Midbrain (tissue), 1 donor: Measurements from ENCODE around the gene THAP7.
"Not testable (repeated sequence)": the region's sequence is repeated elsewhere in the genome, so short reads cannot be mapped to it uniquely, and the experiment has no call there.

ENCODE experiments used
- DNase-seq: peaks from one replicate; lab custom pipeline; 2025; lab: John Stamatoyannopoulos, UW

Gene THAP7

DNA sequence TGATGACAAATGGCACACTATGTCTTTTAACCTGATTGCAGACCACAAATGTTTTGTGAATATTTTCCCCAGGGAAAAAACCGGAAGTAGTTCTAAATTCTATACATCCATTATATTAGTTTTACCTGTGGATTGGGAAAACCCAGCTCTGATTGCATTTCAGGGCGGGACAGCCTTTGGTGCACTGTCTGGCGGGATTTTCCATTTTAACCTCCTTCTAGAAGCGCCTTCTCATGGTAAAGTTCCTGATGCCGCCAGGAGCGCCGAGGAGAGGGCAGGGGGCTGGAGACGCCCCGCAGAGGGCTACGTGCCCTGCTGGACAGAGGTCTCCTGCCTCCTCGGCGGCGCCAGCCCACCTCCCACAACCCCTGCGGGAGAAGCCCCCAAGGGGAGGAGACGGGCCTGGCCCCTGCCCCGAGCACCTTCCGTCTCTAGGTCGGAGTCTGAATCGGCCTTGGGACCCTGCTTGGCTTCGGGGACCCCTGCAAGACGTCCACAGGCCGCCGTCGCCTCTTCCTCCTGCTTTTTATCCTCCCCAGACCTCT, 11.8 kb upstream of the THAP7 start:
- DNase-seq = no peak

DNA sequence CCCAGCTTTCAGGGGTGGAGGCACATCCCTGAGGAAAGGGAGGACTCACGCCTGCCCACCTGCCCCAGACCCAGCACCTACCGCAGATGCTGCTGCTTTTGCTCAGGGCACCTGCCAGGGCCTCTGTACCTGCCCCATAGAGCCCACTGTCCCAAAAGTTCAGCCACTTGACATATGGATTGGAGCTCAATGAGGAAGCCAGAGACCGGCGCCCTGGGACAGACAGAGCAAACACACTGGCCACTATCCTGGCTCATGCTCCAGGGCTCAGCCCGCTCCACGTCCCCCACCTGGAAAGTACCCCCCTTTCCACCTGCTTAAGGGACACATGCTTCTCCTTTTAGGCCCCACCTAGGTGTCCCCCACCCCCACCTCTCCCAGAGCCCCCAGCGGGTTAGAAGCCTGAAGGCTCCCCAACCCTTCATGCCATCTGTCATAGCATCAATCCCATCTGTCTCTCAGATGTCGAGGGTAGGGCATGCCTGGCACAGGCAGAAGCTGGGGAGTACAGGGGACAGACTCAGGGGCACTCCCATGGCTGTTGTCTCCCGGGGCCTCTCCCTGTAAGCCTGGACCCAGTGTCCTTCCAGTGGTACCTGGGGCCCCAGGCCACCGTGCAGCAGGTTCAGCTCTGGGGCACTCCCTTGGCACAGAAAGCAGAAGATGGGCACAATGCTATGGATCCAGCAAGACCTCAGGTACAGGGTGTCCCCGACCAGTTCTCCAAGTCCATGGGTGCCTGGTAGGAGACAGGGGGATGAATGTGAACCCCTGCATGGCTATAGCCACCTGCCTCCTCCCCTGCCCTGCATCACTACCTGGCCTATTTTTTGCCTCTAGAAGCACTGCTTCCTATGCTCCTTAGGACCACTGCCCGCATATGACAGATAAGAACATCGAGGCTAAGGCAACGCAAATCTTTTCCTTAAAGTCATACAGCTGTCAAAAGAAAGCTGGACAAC, 10.8 kb upstream of the THAP7 start:
- DNase-seq = no peak

DNA sequence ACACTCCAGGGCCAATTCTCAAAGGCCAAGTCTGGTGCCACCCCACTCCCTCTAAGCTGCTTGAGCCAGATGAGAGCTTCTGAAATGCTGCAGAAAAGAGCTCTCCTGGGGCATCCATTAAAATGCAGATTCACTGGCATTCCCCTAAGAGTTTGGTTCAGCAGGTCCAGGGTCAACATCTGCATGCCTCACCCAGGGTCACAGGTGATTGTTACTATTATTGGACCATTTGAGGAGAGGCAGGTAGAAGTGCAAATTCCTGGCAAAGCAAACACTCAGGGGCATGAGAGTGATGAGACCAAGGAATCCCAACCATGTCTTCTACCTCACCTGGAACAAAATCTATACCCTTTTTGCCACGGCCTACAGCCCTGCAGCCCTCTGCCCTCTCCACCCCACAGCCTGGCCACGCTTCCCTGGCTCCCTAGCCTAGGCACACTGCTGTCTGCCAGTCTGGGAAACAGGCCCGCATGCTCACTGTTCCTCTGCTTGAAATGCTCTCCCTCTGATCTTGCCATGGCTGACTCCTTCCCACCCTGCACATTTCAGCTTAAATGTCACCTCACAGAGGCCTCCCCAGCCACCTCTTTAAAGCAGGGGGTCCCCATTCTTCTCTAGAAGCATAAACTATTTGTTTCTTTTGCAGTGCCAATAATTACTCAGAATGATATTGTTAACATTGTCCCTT, 8.7 kb upstream of the THAP7 start:
- DNase-seq = no peak

DNA sequence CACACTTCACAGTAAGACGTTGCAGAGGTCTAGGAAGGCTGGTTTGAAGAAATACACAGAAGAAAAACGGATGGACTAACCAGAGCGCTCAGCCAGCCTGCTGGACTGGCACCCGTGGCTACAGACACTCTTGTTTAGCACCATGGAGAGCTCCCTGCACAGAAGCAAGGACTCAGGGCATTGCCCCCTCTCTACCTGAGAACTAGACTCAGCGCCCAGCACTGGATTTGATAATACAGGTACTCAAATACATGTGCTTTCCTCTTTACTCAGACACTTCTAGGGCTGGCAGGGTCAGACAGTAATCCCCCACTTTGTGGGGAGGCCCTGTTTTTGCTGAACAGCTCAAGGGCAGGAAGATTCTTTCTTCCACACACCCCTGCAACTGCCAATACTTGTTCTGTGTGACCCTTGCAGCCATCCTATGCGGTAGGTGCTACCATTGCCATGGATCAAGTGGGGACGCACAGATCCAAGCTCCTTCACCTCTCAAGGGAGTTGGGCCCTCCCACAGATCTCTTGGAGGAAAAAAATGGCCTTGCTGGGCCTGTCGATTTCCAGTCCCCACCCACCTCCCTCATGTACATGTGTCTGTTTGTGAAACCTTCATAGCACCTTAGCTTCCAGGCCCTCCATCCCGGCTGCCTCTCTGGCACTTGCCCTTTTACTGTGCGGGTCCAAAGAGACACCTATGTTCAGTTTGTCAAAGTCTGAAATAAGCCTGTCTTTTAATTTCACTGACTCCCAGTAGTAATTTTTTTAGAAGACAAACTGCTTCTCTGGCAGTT, 7.9 kb upstream of the THAP7 start:
- no peak for DNase-seq

DNA sequence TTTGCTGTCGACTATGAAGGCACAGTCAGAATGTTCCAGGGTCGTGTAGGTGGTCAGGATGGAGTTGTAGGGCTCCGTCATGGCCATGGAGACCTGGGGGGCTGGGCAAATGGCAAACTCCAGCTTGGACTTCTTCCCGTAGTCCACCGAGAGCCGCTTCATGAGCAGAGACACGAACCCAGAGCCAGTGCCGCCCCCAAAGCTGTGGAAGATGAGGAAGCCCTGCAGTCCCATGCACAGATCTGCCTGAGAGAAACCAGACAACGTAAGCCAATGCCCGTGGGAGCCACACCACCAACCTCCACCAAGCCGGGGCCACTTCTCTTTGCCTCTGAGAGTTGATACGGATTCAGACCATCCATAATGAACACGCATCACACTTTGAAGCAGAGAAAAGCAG, 7.3 kb upstream of the THAP7 start:
- not testable (repeated sequence) for DNase-seq

DNA sequence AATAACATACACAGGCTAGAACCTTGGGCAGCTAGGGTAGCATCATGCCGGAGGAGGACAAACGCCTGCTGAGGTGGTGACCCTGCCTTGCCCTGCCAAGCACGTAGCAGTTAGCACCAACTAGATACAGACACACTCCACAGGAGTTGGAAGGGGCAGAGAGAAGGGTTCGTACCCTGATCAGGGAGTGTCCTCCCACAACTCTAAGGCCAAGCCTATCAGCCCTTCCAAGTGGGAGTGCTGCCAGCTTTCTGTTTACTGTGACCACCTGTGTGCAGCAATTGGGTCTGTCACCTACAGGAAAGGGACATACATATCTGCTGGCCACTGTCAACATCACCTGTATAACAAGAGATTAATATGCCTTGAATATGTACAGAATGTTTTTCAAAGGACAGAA, 1.9 kb upstream of the THAP7 start:
- DNase-seq = no peak

DNA sequence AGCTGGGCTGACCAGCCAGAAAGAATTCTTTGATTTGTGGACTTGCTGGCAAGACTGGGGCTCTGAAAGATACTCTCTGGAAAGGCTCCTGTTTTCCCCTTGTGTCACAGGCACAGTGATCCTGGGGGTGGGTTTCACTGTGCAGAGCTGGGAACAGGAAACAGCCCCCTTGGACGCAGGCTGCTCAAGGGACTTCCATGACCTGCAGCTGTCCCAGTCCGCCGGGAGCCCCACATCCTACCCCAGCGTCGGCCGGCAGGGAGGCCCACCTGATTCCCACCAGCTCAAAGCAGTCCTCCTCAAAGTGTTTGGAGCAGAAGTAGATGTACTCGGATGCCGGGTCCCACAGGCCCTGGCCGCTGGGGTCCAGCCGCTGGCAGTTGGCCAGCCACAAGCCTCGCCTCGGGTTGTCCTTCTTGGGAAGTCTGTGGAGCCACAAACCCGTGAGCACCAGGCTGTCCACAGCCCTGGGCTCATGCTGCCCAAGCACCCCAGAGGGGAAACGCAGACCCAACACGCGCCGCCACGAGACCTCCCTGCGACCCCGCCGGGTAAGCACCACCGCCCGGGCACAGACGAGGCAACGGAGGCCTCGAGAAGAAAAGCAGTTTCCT, 824 bp downstream of the THAP7 start:
- no peak for DNase-seq

DNA sequence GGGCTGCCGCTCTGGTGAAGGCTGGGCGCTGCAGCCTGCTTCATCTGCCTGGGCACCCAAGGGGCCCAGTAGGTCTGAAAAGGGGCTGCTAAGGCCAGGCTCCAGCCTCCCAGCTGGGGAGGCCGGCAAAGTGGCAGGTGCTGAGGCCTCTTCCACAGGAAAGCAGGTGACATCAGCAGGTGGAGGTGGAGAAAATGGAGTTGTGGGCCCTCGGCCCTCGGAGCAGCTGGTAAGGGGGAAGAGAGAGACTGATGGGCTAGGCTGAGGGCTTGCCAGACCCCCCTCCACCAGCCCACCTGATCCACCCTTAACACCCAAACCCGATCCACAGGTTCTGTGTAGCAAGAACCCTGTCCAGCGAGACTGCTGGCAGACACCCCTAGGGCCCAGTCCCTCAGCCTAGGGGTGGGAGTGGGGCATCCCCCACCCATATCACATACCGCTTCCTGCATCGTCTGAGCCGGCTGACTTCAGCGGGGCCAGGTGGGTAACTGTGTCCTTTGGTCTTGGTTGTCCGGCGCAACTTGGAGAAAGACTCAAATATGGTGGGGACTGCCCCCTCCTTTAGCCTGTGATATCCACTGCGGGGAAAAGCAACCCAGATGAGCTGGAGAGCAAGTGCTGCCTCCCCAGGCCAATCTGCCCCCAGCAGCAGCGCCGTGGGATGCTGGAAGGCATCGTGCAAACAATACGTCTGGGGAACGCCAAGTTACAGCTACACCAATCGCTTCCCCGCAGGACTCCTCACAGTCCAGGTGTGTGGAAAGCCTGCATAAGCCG, 1.5 kb downstream of the THAP7 start:
- no peak for DNase-seq

DNA sequence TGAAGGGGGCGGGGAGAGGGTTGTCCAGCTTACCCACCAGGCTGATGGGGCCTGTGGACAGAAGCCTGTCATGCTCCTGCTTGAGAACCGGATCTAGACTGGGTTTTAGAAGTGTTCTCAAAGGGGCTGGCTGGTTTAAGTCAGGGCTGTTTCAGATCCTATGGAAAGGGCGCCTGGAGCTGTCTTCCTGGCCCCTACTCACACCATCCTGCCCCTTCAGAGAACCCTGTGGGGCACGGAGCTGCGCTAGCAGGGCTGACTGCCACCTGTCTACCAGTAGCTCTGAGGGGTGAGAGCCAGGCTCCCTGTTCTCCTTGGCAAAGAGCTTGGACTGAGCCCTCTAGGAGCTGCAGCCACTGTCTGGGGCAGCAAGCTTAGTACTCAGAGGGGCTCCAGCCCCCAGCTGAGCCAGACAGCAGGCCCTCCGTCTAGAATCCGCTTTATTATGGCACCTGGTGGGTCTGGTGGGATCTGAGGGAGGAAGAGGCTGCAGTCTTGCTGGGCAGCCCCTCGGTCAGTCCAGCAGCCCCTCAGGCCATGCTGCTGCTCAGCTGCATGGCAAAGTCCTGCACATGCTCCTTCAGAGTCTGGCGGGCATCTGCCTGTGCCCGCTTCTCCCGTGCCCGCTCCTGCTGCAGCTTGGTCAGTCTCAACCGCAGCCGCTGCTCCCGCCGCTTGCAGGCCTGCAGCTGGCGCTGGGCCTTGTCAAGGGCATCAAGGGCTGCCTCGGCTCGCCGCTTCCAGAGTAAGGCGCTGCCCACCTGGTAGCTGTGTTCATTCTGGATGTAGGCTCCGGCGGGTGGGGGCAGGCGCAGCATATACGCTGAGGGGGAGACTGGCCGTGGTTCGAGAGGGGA, 2.3 kb downstream of the THAP7 start:
- DNase-seq = no peak

DNA sequence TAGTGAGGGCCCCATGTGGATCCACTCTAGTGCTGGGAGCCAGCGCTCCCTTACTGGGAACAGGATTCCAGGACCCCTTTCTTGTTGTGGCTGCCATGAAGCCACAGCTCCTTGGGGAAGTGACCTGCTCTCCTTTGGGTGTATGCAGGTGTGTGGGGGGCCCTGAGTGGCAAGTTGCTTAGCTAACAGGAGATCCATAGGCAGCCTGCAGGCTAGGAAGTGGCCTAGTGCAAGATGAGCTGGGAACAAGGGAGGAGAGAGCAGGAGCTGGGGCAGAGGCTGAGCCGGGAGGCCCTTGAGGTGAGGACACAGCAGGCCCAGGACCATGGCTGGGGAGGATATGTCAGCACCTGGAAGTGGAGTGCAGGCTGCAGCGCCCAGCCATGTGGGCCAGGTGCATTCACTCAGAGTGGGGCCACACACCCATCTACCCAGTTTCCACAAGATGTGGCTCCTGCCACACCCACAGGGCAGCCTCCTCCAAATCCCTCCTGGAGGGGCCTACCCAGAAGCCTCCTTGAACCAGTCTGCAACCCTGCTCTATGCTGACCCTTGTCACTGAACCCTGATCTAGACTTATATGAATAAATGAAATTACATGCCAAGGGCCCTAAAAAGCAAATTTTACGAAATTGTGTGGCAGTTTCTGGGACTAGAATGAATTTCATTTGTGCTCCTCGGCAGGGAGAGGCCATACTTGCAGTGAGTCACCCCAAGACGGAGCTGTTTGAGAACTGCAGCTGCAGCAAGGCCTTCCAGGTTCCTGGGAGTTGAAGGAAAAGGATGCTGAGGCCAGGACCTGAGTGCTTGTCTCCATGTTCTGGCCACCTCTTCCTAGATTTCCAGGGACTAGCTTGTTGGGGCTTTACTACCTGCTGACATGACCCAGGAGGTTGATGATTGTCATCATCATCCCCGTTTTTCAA, 3.2 kb downstream of the THAP7 start:
- DNase-seq = no peak

DNA sequence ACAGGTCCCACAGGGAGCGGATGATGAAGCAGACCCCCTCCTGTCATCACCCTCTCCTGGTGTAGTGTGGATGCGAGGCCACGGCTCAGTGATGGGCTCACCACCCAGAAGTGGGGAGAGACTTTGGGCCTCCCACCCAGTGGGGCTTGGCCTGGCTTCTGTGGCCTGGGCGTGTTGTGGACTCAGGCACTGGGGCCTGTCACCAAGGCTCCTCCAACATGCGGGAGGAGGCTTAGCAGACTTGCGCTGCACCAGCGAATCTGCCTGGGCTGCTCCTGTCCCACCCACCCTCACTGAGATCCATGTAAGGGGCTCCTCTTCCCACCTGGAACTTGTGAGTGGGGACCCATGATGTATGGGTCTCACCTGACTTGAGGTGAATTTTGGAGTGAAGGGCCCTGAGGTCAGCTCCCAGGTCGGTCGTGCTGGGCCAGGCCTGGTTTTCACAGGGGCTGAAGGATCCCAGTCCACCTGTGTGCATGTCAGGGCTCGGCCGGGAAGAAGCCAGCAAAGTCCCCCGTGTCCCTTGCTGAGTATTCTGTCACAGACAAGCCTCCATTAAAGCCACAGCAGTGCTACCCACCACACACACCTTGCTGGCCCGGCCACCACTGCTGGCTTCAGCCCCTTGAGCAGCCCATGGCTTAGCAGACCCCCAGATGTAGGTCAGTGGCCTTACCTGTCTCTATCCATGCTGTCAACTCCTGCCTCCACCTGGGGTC, 4.2 kb downstream of the THAP7 start:
- no peak for DNase-seq

DNA sequence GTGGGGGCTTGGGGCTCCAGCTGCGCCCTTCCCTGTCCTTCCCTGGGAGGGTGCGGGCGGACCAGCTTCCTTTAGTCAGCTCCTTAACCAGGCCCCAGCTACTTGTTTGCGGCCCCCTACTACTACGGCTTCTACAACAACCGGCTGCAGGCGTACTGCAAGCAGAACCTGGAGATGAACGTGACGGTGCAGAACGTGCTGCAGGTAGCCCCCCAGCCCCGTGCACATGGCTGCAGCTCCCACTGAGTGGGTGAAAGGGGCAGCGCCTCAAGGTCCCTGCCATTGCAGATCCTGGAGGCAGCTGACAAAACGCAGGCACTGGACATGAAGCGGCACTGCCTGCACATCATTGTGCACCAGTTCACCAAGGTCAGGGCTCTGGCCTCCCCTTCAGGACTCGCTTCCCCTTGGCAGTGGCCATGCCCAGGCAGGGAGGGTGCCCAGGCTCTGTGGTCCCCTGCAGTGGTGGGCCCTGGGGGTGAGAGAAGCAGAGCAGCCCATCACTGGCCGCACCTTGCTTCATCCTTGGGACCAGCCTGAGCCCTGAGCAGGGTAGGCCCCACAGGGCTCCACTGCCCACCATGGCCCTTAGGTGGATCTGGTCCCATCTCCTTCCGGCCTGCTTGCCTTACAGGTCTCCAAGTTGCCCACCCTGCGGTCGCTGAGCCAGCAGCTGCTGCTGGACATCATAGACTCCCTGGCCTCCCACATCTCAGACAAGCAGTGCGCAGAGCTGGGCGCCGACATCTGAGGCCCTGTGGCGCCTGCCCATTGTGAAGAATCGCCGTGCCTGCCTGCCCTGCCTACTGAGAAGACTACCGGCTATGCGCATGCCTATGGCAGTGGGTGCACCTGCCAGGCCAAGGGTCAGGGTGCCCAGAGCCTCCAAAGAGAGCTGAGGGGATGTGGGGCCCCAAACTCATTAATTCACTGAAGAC, 5.1 kb downstream of the THAP7 start:
- DNase-seq = no peak

DNA sequence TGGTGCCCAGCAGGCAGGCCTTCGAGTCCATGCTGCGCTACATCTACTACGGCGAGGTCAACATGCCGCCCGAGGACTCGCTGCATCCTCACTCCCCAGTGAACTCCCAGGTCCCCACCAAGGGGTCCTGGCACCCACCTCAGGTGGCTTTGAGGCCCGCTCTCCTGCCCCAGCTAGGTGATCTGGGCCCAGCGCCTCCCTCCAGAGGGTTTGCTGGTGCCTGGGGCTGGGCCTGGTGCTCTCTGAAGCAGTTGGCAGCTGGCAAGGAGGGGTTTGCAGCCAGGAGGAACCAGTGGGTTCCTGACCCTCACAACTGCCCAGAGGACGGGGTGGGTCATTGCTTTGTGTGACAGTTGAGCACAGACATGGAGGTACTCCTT, 5.9 kb downstream of the THAP7 start:
- no peak for DNase-seq

DNA sequence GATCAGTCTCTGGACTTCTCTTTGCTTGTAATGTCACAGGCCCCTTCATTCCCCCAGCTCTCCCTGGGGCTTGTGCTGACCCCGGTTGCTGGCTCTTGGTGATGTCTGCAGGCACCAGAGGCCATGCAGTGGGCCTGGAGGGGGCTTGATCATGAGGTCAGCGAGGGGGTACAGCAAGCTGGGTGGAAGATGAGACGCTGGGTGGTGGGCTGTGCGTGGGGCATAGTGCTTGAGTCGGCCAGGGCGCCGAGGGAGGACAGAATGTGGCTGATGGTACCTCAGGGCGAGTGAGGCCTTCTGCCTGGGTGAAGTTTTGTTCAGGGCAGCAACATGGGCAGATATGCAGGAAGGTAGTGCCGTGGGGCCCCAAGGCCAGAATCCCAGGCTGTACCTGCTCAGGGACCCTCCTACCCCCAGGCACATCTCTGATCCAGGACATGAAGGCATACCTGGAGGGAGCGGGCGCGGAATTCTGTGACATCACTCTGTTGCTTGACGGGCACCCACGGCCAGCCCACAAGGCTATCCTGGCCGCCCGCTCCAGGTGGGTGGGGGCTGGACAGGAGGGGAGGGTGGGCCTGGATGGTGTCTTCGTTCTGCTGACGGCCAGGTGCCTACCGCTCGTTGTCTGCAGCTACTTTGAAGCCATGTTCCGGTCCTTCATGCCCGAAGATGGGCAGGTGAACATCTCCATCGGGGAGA, 6.4 kb downstream of the THAP7 start:
- no peak for DNase-seq

DNA sequence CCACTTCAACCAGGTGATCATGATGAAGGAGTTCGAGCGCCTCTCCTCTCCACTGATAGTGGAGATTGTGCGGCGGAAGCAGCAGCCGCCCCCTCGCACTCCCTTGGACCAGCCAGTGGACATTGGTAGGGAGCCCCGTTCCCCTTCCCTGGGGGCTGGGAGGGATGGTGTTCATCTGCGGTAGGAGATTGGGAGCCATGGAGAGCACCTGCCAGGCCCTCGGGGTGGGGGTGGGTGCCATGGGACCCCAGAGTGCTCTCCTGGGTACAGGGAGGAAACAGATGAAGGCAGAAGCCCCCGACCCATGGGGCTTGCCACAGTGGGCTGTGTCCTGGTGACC, 7.0 kb downstream of the THAP7 start:
- no peak for DNase-seq

DNA sequence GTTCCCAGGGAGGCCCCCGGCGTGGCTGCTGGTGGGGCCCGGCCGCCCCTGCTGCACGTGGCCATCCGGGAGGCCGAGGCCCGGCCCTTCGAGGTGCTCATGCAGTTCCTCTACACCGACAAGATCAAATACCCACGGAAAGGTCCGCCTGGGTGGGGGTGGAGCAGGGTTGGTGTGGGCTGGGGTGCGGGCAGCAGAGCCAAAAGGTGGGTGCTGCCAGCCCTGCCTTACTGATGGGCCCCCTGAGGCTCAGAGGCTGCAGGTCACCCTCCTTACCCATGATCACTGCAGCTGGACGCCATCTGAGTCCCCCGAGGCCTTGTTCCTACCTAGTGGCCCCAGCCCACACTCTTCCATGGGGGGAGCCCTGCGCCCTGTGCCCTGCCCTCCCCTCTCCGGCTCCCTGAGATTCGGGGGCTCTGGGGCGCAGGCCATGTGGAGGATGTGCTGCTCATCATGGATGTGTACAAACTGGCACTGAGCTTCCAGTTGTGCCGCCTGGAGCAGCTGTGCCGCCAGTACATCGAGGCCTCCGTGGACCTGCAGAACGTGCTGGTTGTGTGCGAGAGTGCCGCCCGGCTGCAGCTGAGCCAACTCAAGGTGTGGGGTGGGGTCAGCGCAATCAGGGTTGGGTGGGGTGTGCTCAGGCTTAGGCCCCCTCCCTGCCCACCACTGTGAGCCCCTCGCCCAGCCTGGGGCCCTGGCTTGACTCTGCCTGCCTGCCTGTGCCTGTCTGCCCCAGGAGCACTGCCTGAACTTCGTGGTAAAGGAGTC, 7.6 kb downstream of the THAP7 start:
- DNase-seq = no peak
